Cardiac ventricle fibroblast (primary cell): ENCODE results near the gene SLCO4C1. TPM values are rescaled to one million over a fixed set of nuclear protein-coding genes. Genes with fewer than 3 reads are reported as not detected.

ENCODE experiments used
- total RNA-seq: library from RNA; depleted of rRNA; stranded (reverse); fragments of >200 nt; gene quantifications from 2 replicates; pipeline ENCODE4 v1.2.3, GENCODE V29; 2015

Gene SLCO4C1
- total RNA-seq, result 0.05 TPM in 1 of 2 replicates, not detected in the other

GRCh38 chr5:102296178-102296817 lies at the start of gene SLCO4C1:
SLCO4C1 (minus strand) TSS chr5:102296284; CDS start chr5:102296262, 22 bp downstream.

Other genes with a start within 250 kb of the SLCO4C1 start
- not detected in 2 replicates for gene SLCO6A1, start 202.7 kb upstream of the SLCO4C1 start, total RNA-seq